Measurements from ENCODE around the gene CALCB.

The CALCB gene

DNA sequence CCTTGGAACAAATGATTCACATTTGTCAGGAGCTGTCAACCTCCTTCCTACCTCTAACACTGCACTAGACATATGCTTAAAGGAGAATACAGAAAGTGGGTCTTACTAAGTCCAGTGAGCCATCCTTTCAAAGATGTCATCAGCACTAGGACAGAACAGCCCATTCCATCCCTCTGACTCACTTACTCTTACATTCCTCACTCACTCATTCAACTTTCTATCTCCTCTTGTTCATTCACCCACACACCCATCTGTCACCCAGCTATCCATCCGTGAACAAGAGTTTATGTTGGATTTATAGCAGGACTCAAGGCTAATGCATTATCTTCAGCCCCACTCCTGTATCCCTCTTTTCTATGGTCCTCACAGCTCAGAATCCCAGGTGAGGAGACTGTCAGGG is 50.5 kb downstream of the CALCB start:
- no peaks in the 10 kb centered on the region for H3K36me3 ChIP-seq (ENCODE audit: control insufficient read depth, insufficient read depth, low read length, severe bottlenecking)
- H3K27me3 ChIP-seq (replicated peaks; ENCODE audit: control insufficient read depth, insufficient read depth, low read length): no peaks in the 10 kb centered on the region
- no peaks in the 10 kb centered on the region for H3K9me3 ChIP-seq (ENCODE audit: control insufficient read depth, low read length)
- no peak overlapping the region for H3K4me3 ChIP-seq (ENCODE audit: low read length)
- H3K9ac ChIP-seq (ENCODE audit: low read length): no peak overlapping the region
- DNase-seq (ENCODE audit: low read depth): peak; percentile 62
- H3K4me1 ChIP-seq (ENCODE audit: control insufficient read depth, insufficient read depth, low read length): peaks cover 23% of the 10 kb centered on the region

DNA sequence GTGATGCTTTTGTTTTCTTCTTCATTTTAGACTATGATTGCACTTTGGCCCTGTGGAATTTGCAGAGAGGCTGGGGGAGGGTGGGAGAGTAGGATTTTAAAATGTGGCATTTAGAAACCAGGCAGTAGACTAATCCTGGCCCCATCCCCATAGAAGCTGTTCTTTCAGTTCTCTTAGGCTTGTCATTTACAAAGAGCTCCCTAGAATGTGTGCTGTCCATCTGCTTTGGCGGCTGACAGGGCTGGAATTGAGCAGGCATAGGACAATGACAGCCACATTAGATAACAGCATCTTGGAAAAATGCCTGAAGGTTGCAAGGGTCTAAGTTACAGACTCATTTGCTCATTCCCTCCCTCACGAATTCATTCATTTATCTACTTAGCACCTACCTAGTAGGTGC is 51.1 kb downstream of the CALCB start:
- H3K9me3 ChIP-seq (ENCODE audit: control insufficient read depth, low read length): no peaks in the 10 kb centered on the region
- no peaks in the 10 kb centered on the region for H3K27me3 ChIP-seq (replicated peaks; ENCODE audit: control insufficient read depth, insufficient read depth, low read length)
- H3K36me3 ChIP-seq (ENCODE audit: control insufficient read depth, insufficient read depth, low read length, severe bottlenecking): no peaks in the 10 kb centered on the region
- H3K4me3 ChIP-seq (ENCODE audit: low read length): no peak overlapping the region
- no peak for DNase-seq (ENCODE audit: low read depth)
- no peak overlapping the region for H3K9ac ChIP-seq (ENCODE audit: low read length)
- H3K4me1 ChIP-seq (ENCODE audit: control insufficient read depth, insufficient read depth, low read length): peaks cover 20% of the 10 kb centered on the region

DNA sequence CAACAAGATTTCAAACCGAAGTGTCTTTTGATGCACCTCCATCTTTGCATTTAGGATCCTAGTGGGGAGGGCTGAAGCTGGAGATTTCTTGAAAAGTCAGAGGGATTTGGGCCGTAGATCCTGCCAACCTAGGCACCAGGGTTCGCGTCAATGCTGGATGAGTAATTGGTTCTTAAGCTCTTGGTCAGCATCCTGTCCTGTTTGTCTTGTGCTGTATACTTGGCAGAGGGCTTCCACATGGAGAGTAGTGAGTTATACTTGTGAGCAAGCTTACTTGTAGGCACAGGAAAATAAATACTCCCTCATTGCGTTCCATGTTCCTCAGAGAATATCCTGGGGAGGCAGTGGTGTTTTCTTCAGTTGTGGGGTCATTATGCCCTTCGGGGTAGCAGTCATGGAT is 53.9 kb downstream of the CALCB start:
- no peaks in the 10 kb centered on the region for H3K9me3 ChIP-seq (ENCODE audit: control insufficient read depth, low read length)
- DNase-seq (ENCODE audit: low read depth): peak; percentile 32
- H3K4me1 ChIP-seq (ENCODE audit: control insufficient read depth, insufficient read depth, low read length): peaks cover 14% of the 10 kb centered on the region
- H3K27me3 ChIP-seq (replicated peaks; ENCODE audit: control insufficient read depth, insufficient read depth, low read length): no peaks in the 10 kb centered on the region
- H3K9ac ChIP-seq (ENCODE audit: low read length): no peak overlapping the region
- no peaks in the 10 kb centered on the region for H3K36me3 ChIP-seq (ENCODE audit: control insufficient read depth, insufficient read depth, low read length, severe bottlenecking)
- H3K4me3 ChIP-seq (ENCODE audit: low read length): no peak overlapping the region

All from adipocyte (in vitro differentiated cells).